HG02610 (cell line): ENCODE results near the gene MMP28.

Source experiments
- ATAC-seq: cut with Tn5 transposase; IDR thresholded peaks from one replicate; pipeline ENCODE4 v1.9.1; 2021; ENCODE audit warnings: mild to moderate bottlenecking, moderate library complexity; ENCODE audit not compliant: unreplicated experiment

The MMP28 gene

DNA sequence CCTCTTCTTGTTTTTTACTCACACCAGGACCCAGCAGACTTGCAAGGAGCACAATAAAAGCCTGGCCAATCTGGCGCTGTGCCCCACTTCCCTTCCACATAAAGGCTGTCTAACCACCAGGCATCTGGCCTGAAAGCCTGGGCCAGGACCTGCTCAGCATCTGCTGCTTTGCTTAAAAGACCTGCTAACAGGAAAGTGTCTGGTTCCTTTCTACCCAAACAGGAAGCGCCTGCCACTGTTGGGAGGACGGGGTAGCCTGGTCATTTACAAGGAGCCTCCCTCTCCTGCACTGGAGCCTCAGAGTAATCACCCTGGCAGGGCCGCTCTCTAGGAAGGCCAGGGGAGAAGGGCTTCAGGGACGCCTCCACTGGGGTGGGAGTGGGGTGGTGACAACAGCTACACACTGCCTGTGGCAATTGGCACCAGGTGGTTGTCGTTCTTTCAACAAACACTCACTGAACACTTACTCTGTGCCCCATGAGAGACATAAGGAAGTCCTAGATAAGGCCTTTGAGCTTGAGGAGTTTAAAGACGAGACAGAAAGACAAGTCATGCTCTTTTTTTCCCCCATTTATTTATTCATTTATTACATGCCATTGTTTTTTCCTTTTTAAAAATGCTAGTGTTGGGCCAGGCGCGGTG lies 6.3 kb upstream of the MMP28 start:
- ATAC-seq = no peak

DNA sequence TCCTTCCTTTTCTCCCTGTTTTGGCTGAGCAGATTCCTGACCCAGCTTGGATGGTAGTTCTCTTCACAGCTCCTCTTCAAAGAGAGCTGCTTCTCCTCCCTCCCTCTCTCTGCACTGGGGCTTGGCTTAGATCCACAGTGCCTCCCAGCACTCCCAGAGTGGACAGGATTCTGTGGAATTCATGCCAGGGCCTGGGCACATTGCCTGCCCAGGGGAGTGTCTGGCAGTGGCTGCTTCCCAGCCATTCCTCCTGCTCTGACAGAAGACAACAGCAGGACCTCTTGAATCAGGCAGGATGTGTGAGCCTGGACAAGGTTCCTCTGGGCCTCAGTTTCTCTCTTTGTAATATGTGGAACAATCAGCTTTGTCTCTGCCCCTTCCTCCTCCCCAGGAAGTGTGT lies 4.5 kb upstream of the MMP28 start:
- ATAC-seq = no peak

DNA sequence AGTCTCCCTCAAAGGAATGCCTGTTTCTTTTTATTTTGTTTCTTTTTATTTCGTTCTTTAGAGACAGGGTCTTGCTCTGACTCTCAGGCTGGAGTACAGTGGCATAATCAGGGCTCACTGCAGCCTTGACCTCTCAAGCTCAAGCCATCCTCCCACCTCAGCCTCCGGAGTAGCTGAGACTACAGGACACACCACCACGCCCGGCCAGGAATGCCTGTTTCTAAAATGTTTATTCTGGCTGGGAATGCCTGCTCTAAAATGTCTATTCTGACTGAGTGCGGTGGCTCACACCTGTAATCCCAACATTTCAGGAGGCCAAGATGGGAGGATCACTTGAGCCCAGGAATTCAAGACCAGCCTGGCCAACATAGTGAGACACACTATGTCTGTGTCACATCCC lies 2.5 kb upstream of the MMP28 start:
- no peak for ATAC-seq

DNA sequence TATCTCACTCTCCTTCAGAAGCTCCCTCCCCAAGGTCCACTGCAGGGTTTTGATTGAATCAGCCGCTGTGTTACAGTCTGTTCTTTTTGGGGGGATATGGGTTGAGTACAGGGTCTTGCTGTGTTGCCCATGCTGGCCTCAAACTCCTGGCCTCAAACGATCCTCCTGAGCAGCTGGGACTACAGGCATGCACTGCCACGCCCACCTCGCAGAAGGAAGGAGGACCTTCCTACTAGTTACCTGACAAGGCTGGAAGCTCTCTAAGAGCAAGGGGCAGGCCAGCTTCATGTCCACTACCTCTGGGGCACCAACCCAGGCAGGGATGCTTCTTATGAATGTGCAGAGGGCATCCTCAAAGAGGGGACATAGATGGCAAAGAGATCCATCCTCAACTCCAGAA lies 1.9 kb upstream of the MMP28 start:
- no peak for ATAC-seq

DNA sequence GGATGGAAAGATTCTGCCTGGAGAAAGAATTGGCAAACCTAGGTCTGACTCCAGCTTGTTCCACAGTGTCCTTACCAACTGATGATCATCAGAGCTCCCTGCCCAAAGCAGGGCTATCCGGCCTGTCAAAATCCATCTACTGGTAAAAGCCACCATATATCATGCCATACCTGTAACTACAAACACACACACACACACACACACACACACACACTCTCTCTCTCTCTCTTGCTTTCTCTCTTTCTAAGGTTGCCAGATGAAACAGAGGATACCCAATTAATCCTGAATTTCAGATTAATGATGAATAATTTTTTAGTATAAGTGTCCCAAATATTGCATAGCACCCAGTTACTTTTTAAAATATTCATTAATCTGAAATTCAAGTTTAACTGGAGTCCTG lies 1.5 kb upstream of the MMP28 start:
- no peak for ATAC-seq

DNA sequence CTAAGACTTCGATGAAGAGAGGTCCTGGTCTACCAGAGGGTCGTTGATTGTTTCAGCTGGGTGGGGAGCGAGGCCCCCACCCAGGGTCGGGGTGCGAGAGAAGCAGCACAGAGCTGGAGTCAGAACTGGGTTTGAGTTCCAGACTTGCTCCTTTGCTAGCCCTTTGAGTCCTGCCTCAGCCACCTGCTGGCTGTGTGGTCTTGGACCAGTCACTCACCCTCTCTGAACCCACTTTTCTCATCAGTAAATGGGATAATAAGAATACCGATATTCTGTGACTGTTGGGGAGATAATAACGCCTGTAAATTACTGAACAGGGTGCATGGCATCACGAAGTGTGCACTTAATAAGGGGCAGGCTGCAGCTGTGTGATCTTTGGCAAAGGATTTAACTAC lies 427 bp upstream of the MMP28 start:
- ATAC-seq = no peak

DNA sequence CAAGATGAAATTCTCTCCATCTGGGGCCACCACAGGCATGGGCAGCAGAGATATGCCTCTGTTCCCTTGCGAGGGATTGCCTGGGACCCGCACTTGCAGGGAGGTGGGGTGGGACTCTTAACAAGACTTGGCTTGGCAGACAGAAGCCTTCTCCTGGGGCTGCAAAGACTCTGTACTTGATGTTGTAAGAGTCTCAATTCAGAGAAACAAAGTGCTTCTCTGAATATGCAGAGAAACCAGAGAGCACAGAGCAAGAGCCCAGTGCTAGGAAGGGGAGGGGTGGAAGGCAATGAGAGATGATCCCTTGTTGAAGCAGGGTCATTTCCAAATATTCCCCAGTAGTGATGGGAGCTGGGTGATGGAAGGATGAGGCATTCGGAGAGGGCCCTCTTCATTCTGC lies 2.2 kb downstream of the MMP28 start:
- ATAC-seq = no peak

DNA sequence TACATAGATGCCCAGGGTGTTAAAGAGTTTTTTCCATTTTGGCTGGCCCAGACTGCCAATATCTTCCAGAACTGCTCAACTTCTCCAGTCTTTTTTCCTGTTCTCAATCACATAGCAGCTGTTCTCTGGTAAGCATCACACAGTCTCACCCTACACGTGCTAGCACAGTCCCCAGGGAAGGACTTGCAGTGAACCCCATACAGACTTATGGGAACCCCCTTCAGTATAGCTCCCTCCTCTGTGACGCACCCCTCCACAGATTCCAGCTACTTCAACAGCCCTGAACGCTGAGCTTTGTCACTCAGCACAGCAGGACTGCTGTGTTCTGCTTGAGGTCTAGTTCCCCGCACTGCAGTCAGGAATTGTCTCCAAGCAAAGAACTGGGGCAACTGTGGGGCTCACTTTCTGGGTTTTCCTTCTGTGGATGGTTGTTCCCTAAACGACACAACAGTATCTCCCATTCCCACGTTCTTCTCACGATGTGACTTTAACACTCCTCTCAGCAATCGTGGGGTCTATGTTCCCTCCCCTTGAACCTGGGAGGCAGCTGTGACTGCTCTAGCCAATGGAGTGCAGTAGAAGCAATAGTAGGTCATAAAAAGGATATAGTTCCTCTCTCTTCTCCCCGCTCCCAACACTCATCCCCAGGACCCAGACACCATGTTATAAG lies 3.6 kb downstream of the MMP28 start:
- ATAC-seq = no peak

DNA sequence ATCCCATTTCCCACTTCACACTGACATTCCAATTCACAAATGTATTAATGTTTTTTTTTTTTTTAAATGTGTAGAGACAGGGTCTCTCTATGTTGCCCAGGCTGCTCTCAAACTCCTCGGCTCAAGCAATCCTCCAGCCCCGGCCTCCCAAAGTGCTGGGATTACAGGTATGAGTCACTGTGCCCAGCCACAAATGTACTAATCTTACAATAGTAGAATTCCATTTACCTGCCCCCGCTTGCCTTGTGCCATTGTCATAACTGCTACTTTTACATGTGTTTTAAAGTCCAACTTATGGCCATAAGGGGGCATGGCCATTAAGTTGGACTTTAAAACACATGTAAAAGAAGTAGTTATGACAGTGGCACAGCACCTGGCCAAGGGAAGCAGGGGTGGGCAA lies 4.6 kb downstream of the MMP28 start:
- ATAC-seq = no peak

DNA sequence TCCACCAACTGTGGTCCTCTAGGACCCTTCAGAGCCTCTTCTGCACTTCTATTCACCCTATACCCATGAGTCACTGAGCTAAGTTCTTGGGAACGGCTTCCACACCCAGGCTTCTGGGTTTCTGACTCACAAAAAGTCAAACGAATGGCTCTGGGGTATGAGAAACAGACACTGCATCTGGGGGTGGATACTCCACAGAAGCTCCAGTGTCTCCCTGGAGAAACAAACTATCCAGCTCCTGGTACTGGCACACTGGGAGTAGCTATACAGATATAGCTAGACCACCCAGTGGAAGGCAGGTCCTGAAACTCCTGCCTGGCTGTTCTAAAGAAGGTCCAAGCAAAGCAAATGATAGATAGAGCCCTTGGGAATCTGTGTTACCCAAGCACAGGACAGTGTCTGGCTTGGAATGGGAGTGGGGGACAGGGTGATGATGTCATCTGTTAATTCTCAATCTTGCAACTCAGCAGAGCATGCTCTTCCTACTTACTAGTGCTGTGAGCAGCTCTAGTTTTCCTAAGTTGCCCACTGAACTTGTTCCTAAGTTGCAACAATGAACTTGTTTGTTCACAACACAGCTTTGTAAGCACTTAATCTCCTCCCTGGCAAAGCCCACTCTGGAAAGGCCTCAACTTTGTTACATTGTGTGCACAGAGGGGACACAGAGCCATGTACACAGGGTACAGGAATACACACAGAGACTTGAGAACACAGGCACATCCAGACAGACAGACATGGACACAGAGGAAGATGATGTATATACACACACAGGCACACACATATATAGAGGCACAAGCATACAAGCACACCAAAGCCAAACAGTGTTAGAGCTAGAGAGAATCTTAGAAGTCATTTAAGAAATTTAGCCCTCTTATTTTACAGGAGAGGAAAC lies 6.7 kb downstream of the MMP28 start:
- no peak for ATAC-seq

DNA sequence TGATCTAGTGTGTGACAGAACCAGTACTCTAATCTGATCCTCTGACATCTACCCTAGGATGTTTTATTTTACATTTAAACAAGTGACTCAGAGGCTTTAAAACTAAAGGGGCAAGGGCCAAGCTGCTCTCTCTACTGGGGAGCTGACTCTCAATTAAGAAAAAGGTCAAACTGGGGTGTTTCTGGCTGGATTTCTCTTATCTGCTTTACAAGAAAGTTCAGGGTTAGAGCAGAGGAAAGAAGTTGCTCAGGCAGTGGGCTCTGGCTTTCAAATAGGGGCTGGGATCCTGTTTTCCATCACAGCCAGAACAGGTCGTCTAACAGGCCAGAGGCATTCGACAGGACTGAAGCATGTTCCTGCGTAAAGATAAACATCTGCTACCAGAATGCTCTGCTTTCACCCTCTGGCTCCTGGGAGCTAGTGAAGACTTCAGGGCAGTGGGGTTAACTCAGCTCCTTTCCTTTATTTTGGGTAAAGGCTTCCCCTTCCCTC lies 8.5 kb downstream of the MMP28 start:
- no peak for ATAC-seq

DNA sequence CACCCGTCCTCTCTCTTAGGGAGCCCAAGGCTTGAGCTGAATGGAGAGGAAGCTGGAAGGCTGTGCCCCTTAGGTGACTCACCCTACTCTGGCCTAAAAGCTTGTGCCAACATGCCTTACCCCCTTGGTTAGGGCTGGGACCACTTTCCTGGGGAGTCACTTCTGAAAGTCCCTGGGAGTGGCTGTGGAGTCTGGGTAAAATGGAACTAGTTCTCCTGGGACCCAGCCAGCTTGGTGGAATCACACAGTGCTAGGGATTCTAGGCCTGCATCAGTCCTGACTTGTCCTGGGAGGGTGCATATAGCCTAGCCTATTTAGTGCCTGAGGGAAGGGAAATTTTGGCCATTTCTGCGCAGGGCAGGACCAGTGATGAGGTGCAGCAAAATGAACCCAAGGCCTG lies 10.5 kb downstream of the MMP28 start:
- no peak for ATAC-seq

DNA sequence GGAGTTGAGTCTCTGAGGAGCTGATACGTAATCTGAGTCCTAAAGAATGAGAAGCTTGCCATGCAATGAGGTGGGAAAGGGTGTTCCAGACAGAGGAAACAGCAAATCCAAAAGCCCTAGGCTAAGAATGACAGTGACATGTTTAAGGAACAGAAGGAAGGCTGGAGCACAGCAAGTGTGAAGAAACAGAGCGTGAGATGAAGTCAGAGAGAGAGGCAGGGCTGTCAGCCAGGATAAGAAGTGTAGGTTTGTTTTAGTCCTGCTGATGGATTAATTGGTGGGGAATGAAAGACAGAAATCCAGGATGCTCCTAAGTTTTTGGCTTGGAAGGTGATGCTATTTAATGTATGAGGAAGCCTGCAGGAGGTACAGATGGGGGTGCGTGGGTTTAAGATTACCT lies 14.5 kb downstream of the MMP28 start:
- ATAC-seq = no peak

DNA sequence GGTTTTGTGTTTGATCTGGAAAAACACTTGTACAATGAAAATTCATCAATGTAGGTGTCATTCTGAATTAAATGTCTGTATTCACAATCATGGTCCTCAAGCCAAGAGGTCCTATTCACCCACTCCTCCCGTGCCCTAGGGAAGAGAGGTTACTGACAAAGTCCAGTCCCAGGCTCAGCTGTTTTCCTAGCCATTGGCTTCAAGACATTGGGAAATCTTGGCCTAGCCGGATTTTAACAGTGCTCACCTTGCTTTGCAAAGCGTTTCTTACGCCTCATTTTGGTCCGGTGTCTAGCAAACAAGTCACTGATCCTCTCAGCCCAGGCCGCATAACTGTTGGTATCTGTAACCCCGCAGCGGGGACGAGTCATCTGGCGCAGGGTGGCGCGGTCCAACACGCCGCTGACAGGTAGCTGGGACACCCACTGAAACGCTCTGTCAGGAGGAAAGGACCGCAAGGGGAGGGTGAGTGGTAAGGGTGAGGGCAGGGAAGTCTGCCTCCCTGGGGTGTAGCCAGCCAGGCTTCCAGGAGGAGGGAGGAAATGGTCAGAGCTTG lies 16.7 kb downstream of the MMP28 start:
- no peak for ATAC-seq

DNA sequence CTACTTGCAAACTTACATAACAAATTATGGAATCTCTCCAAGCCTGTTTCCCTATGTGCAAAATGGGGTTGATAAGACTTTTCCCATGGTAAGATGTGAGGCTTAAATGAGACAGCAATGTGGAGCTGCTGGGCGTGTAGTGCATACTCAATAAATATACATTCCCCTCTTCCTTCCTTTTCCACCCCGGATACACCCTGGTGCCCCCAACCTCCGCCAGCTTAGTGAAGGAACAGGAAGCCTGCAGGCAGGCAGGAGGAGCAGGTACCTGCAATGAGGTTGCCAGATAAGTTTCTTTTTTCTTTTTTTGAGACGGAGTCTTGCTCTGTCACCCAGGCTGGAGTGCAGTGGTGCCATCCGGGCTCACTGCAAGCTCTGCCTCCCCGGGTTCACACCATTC lies 19.9 kb downstream of the MMP28 start:
- ATAC-seq = no peak

DNA sequence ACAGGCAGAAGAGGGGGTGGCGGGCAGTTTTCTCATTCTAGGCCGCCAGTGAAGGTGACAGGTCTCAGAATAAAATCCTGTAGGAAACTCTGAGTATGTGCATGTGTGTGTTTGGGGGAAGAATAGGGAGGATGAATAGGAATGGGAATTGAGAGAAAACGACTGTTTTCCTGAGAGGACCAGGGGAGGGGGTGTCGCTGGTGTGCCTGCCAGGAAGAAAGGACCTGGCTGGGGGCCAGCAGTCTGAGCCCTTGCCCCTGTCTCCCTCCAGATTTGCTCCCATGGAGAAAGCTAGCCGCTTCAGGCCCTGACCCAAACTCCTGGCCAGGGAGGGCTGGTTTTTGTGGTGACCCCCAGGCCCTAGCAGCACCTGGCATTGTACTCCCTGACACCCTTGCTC lies 20.4 kb downstream of the MMP28 start:
- ATAC-seq = no peak

DNA sequence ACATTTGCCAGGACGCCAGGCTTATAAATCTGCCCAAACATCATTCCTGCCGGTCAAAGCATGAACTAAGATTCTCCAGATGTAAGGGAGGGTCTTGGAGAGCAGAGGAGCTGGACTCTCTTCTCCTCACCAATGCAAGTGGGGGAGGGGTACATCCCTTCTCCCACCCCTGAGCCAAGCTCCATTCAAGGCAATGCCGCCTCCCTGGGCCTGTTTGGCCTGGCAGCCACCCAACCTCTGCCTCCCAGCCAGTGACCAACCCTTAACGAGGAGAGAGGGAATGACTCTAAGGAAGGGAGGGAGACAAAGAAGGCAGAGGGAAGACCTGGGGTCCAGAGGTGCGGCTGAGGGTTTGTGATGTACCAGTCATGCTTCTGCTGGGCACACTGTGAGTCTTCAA lies 20.9 kb downstream of the MMP28 start:
- ATAC-seq = no peak

DNA sequence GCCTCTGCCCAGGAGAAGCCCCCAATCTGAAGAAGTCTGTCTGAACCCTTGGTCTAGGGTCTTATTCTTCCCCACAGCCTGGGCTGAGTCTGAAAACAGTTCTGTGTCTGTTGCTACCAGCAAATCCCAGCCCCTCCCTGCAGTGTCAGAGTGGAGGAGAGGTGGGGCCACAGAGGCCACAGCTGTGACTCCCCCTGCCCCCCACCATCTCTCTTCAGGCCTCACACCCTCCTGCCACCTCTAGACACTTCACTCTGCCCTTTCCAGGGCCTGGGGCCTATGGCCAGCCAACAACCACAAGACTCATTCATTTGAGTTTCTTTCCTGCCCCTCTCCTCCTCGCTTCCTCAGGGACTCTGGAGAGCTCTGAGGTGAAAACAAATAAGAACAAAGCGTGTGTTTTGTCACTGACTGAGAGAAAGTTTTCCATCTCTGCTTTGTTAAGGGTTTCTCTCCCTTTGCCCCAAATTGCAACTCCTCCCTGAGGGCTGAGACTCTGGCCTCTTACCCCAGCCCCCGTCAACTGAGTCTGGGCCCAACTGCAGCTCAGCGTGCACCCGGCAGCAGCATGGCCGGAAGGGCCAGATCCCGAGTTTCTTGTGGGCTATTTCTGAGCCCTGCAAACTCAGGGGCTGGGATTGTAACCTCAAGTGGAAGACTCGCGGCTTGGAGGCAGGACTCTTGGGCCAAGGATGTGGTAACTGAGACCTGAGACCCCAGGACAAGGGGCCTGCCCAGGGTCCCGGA lies 21.6 kb downstream of the MMP28 start:
- no peak for ATAC-seq

DNA sequence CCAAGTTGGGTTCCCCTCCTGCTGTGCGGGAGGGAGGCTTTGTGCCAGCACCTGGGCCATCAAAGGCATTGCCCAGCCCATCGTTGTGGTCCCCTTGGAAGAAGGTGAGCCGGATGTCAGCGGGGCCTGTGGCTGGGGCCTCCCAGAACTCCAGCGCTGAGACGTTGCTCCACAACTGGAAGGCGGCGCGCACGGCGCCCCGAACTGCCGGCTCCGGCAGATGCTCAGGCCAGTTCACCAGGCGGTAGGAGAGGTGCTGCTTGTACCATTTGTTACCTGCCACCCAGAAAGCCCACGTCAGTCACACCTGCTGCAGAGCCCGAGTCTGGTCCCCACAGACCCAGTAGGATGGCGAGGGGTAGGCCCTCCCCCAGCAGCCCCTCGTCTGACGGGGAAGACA lies 22.3 kb downstream of the MMP28 start:
- ATAC-seq = no peak

DNA sequence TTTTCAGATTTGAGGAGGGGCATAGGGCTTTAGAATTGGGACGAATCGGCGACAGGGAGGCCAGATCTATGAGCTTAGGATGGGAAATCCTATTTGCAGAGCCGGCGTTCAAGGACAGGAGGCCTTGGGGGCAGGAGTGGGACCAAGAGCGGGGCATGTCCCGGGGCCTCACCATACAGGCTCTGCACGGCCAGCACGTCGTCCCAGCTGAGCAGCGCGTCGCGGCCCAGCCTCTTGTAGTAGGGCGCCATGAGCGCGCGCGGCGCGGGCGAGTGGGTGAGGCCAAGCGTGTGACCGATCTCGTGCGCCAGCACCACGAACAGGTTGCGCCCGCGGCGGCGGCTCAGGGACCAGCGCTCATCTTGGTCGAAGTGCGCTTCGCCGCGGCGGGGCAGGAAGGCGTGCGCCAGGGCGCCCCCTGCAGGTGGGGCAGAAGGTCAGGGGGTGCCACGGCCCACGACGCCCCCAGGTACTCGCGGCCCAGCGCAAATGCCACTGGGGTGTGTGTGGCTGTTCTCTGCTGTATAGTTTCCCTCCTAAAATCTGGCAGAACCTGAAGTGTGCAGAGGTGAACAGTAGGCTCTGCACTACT lies 25.4 kb downstream of the MMP28 start:
- no peak for ATAC-seq

DNA sequence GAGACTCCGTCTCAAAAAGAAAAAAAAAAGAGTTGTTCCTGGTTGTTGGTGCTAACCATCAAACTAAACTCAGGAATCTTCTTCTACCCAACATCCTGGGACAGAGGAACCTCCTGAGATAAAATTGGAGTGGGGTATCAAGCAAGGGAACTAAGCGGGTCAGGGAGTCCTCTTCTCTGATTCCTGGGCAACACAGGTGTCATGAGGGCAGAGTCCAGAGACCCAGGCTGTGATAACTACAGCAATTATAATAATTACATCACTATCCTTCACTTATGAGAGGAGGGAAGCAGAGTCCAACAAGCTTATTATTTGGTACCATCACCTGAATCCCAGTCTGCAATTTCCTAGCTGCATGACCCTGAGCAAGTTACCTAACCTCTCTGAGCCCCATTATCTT lies 26.6 kb downstream of the MMP28 start:
- ATAC-seq = no peak
